Endothelial cell of umbilical vein (primary cell): ENCODE data around the gene MBOAT2. TPM values are rescaled to one million over a fixed set of nuclear protein-coding genes. Genes with fewer than 3 reads are reported as not detected.

Experiments
- BruUV-seq: library from RNA; stranded (reverse); fragments of 400-500 nt; replicated peaks from 2 replicates; lab custom pipeline; 2021; lab: Mats Ljungman, UMichigan
- CTCF ChIA-PET: fragments of 300-600, 350-600 bp; sonication (Branson Sonifier 250); formaldehyde crosslinking; loops from one replicate; lab custom pipeline; 2021; ENCODE audit warnings: antibody characterized with exemption, inconsistent platforms; lab: Charles Lee
- POLR2A ChIA-PET: fragments of 300-600, 350-600 bp; sonication (Branson Sonifier 250); formaldehyde crosslinking; loops from one replicate; lab custom pipeline; 2021; ENCODE audit warnings: antibody characterized with exemption, inconsistent platforms; lab: Charles Lee
- DNase-seq: peaks from one replicate; pipeline ENCODE4 v3.0.0-alpha.2; 2011; ENCODE audit warnings: low read depth, low spot score
- FAIRE-seq: peaks from 2 replicates; lab custom pipeline; 2011; peaks lifted over from hg19 to GRCh38; lab: Jason Lieb, UNC
- H2AFZ ChIP-seq: 2 replicates; pipeline ENCODE4 v1.6.0; 2012; ENCODE audit warnings: low read depth, low read length, control low read depth, inconsistent platforms
- H3K27ac ChIP-seq: 2 replicates; pipeline ENCODE4 v1.5.1; 2011; ENCODE audit warnings: low read depth, mild to moderate bottlenecking, control low read depth, low read length, moderate library complexity; ENCODE audit not compliant: insufficient read depth
- H3K27me3 ChIP-seq, 2 experiments: 2 replicates each; pipeline versions ENCODE4 v1.6.0 to v1.6.1; 2011; ENCODE audit warnings: low read length in 2 of 2, mixed read lengths in 1 of 2; ENCODE audit not compliant: control insufficient read depth in 2 of 2, insufficient read depth in 2 of 2
- H3K36me3 ChIP-seq, 2 experiments: 2 replicates in 1 of 2; 3 replicates in 1 of 2; pipeline ENCODE4 v1.5.1; 2011; ENCODE audit warnings: low read length in 2 of 2, mild to moderate bottlenecking in 1 of 2, moderate library complexity in 1 of 2; ENCODE audit not compliant: control insufficient read depth in 2 of 2, insufficient read depth in 2 of 2; ENCODE audit errors: extremely low read depth in 1 of 2
- H3K4me1 ChIP-seq: 3 replicates; pipeline ENCODE4 v1.5.1; 2011; ENCODE audit warnings: mild to moderate bottlenecking, low read length; ENCODE audit not compliant: control insufficient read depth, insufficient read depth; ENCODE audit errors: extremely low read depth
- H3K4me2 ChIP-seq: 2 replicates; pipeline ENCODE4 v1.6.1; 2011; ENCODE audit warnings: low read length, control low read depth, mixed read lengths; ENCODE audit not compliant: insufficient read depth
- H3K4me3 ChIP-seq, 3 experiments: fragments of 200-600 bp in 1 of 3; sonication (generic), shearing (Covaris generic) in 1 of 3; replicated peaks in 1 of 3; 2 replicates each; pipeline ENCODE4 v1.5.1; 2011 to 2016; ENCODE audit warnings: control low read depth in 3 of 3, low read length in 3 of 3, mild to moderate bottlenecking in 2 of 3, inconsistent platforms in 1 of 3, low read depth in 1 of 3, moderate library complexity in 1 of 3; ENCODE audit not compliant: insufficient read depth in 1 of 3
- H3K79me2 ChIP-seq: 2 replicates; pipeline ENCODE4 v1.6.0; 2012; ENCODE audit warnings: low read length, inconsistent platforms; ENCODE audit not compliant: control insufficient read depth, insufficient read depth
- H3K9ac ChIP-seq: replicated peaks from 2 replicates; pipeline ENCODE3; 2011; ENCODE audit warnings: low read length, control low read depth; ENCODE audit not compliant: insufficient read depth; ENCODE audit errors: extremely low read depth
- H3K9me1 ChIP-seq: replicated peaks from 3 replicates; pipeline ENCODE4 v1.6.0; 2011; ENCODE audit warnings: mild to moderate bottlenecking, low read length; ENCODE audit not compliant: control insufficient read depth, insufficient read depth; ENCODE audit errors: extremely low read depth
- H3K9me3 ChIP-seq: replicated peaks from 2 replicates; pipeline ENCODE4 v1.5.1; 2012; ENCODE audit warnings: low read length, inconsistent platforms; ENCODE audit not compliant: control insufficient read depth, insufficient read depth
- H4K20me1 ChIP-seq: replicated peaks from 2 replicates; pipeline ENCODE3; 2011; ENCODE audit warnings: mild to moderate bottlenecking, low read length; ENCODE audit not compliant: control insufficient read depth, insufficient read depth; ENCODE audit errors: extremely low read depth
- CTCF ChIP-seq, 2 donors: IDR thresholded peaks; 1 replicate in 1 of 2; 2 replicates in 1 of 2; pipeline ENCODE4 v1.5.1; 2011; ENCODE audit warnings: low read length in 2 of 2, mild to moderate bottlenecking in 2 of 2, moderate library complexity in 2 of 2, control low read depth in 1 of 2, inconsistent platforms in 1 of 2, low read depth in 1 of 2; ENCODE audit not compliant: insufficient read depth in 1 of 2; ENCODE audit errors: extremely low read depth in 1 of 2
- EZH2 ChIP-seq: IDR thresholded peaks from 2 replicates; pipeline ENCODE4 v1.6.1; 2012; ENCODE audit warnings: borderline replicate concordance, low read depth, mild to moderate bottlenecking, moderate library complexity, low read length, inconsistent platforms; ENCODE audit not compliant: severe bottlenecking
- FOS ChIP-seq: IDR thresholded peaks from 2 replicates; pipeline ENCODE4 v1.6.1; 2011; ENCODE audit warnings: mild to moderate bottlenecking, low read length, moderate library complexity, borderline replicate concordance; ENCODE audit not compliant: insufficient read depth
- GATA2 ChIP-seq: IDR thresholded peaks from 2 replicates; pipeline ENCODE4 v1.7.0; 2011; ENCODE audit warnings: low read depth, mild to moderate bottlenecking, moderate library complexity, mixed read lengths, low read length; ENCODE audit not compliant: insufficient read length, insufficient read depth
- JUN ChIP-seq: IDR thresholded peaks from 2 replicates; pipeline ENCODE4 v1.6.1; 2011; ENCODE audit warnings: borderline replicate concordance, low read depth; ENCODE audit not compliant: insufficient read length, insufficient read depth
- MAX ChIP-seq: IDR thresholded peaks from 2 replicates; pipeline ENCODE4 v1.6.1; 2011; ENCODE audit not compliant: insufficient read depth, insufficient read length
- MYC ChIP-seq: IDR thresholded peaks from one replicate; pipeline ENCODE4 v1.6.1; 2011; ENCODE audit warnings: mild to moderate bottlenecking, low read depth, low read length
- POLR2A ChIP-seq: IDR thresholded peaks from 2 replicates; pipeline ENCODE4 v1.6.1; 2012; ENCODE audit warnings: low read depth, mild to moderate bottlenecking, control low read depth, low read length
- POLR2AphosphoS5 ChIP-seq: IDR thresholded peaks from 2 replicates; pipeline ENCODE4 v1.6.1; 2012; ENCODE audit warnings: low read depth, mild to moderate bottlenecking, control low read depth, low read length, moderate library complexity; ENCODE audit not compliant: insufficient read depth
- dilution Hi-C: fragments of 300-500 bp; cut with MboI; formaldehyde crosslinking; loops from one replicate; pipeline ENCODE4 v1.15.0; 2019; ENCODE audit warnings: low sequenced_read_pairs; ENCODE audit not compliant: extremely low pct_ligation_motif_present
- intact Hi-C: fragments of 100-400 bp; cut with micrococcal nuclease; formaldehyde crosslinking; loops from one replicate; pipeline ENCODE4 v1.10.0; 2022
- polyA plus RNA-seq, 4 experiments: library from polyadenylated mRNA; depleted of rRNA in 3 of 4; stranded (reverse) in 3 of 4; unstranded in 1 of 4; fragments of >200 nt; gene quantifications; 2 replicates each; pipeline versions ENCODE4 v1.2.1 to v1.2.3, GENCODE V29; 2011 to 2012; ENCODE audit warnings: missing spikeins in 1 of 4
- total RNA-seq: library from RNA; stranded (reverse); gene quantifications from 2 replicates; pipeline ENCODE4 v1.2.3, GENCODE V29; 2021

The MBOAT2 gene
- total and polyA plus RNA-seq, 2 donors (not counting 3 experiments of a cell fraction or from before 2014, with no cell fraction given), result 10.9 to 22.1 TPM

DNA sequence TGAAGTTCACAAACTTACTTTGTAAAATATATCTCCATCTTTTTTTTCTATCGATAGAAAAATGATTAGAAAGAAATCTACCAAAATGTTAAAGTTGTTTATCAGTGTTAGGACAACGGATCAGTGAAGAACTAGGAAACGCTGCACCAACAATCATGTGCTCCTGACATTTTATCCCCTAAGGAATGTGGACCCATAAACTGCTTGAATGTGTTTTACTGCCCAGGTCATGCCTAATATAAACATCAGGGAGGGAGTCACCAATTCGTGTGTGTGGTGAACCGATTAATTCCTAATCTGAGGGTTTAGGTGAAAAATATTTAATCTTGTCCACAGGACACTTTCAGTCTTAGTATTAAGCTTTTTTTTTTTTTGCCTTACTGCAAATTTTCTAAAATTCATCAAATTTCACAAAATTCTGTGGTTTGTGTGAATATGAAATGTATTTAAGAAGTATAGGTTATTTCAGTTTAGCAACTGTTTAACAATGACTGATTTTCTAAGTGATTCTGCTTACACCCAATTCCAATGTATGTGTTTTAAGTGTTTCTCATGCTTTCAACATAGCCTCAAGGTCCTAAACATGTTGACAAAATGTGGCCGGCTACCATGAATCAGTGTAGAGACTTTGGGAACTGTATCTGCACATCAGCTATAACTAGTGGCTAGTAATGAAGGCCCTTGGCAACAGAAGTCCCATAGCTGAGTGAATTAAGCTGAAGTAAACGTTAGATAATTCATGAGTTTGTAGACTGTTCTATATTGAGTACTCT lies 155.0 kb downstream of the MBOAT2 start:
- H3K79me2 ChIP-seq, result no peaks in the 10 kb centered on the region
- ChIA-PET CTCF (no interaction called here), POLR2A (no interaction called here)
- no peak for TF ChIP-seq FOS
- TF ChIP-seq MYC, result no peak
- no peak for TF ChIP-seq JUN
- TF ChIP-seq GATA2, result no peak
- no peak for TF ChIP-seq POLR2AphosphoS5
- TF ChIP-seq EZH2, result no peak
- no peak for TF ChIP-seq CTCF (IDR thresholded peaks at IDR 0.05; ENCODE audit: extremely low read depth in 1 of 2, insufficient read depth in 1 of 2, low read depth in 1 of 2, low read length in 2 of 2)
- no peak for TF ChIP-seq MAX
- no peak for TF ChIP-seq POLR2A
- FAIRE-seq (no peak), DNase-seq (no peak)
- no peak overlapping the region for H3K4me2 ChIP-seq
- dilution Hi-C loops (no loop called here), intact Hi-C loops (no loop called here)
- no peak overlapping the region for H3K27ac ChIP-seq
- no peak overlapping the region for H3K9ac ChIP-seq
- H3K9me3 ChIP-seq, result no peaks in the 10 kb centered on the region
- no peaks in the 10 kb centered on the region for H3K4me1 ChIP-seq
- H3K36me3 ChIP-seq, result no peaks in the 10 kb centered on the region
- BruUV-seq, result no TSS peak
- H3K9me1 ChIP-seq, result no peaks in the 10 kb centered on the region
- no peak overlapping the region for H2AFZ ChIP-seq
- H3K4me3 ChIP-seq, result no peak overlapping the region
- H3K27me3 ChIP-seq, result peaks cover 3 to 6% of the 10 kb centered on the region in 2 experiments
- no peaks in the 10 kb centered on the region for H4K20me1 ChIP-seq
